Lower lobe of right lung (tissue), 2 donors: ENCODE results near the gene PRKN. TPM values are rescaled to one million over a fixed set of nuclear protein-coding genes. Genes with fewer than 3 reads are reported as not detected.

Source experiments
- ATAC-seq, 2 donors: fragments of 200-7000 bp; cut with Tn5 transposase; one replicate each; pipeline ENCODE4 v1.9.1; 2020 to 2022; ENCODE audit warnings: mild to moderate bottlenecking in 2 of 2, moderate library complexity in 2 of 2
- DNase-seq: peaks from one replicate; pipeline ENCODE4 v3.0.0-alpha.2; 2020
- H3K27ac ChIP-seq: fragments of 200-600 bp; one replicate; pipeline ENCODE4 v1.8.0; 2022
- H3K27me3 ChIP-seq: fragments of 200-600 bp; one replicate; pipeline ENCODE4 v1.8.0; 2022; ENCODE audit warnings: low read depth
- H3K36me3 ChIP-seq: fragments of 200-600 bp; one replicate; pipeline ENCODE4 v1.8.0; 2022; ENCODE audit warnings: mild to moderate bottlenecking
- H3K4me1 ChIP-seq: fragments of 200-600 bp; one replicate; pipeline ENCODE4 v1.8.0; 2022
- H3K4me3 ChIP-seq: fragments of 200-600 bp; one replicate; pipeline ENCODE4 v1.8.0; 2022; ENCODE audit warnings: mild to moderate bottlenecking
- H3K9me3 ChIP-seq: fragments of 200-600 bp; one replicate; pipeline ENCODE4 v1.8.0; 2022
- CTCF ChIP-seq: fragments of 200-600 bp; IDR thresholded peaks from one replicate; pipeline ENCODE4 v1.8.0; 2022; ENCODE audit warnings: antibody characterized with exemption, mild to moderate bottlenecking
- intact Hi-C: fragments of 100-400 bp; cut with DNase I; formaldehyde crosslinking; loops from one replicate; pipeline ENCODE4 v1.11.0; 2022
- total RNA-seq: library from RNA; stranded (reverse); fragmentation: NEBNext Ultra II Directional; extraction: Animal tissue kit (Norgen Biotek cat#: 25700); gene quantifications from one replicate; pipeline ENCODE4 v1.2.1, GENCODE V29; 2021
- donor health status: DM: no; HTN: yes; CAD: no; lungs with severe emphysema.

PRKN gene
- total RNA-seq, 1 donor from 2014 or later = 6.1 TPM

GRCh38 chr6:162154001-162154400 lies 573.6 kb downstream of the PRKN start:
- Histone ChIP-seq H3K36me3 (no peaks in the 10 kb centered on the region), H3K4me3 (no peak overlapping the region), H3K27me3 (no peaks in the 10 kb centered on the region), H3K27ac (no peak overlapping the region), H3K4me1 (no peaks in the 10 kb centered on the region), H3K9me3 (no peaks in the 10 kb centered on the region)
- no peak for DNase-seq
- intact Hi-C loops = no loop called here
- no peak for TF ChIP-seq CTCF
- ATAC-seq = no peak

GRCh38 chr6:162153120-162153519 lies 574.4 kb downstream of the PRKN start:
- no peaks in the 10 kb centered on the region for H3K9me3 ChIP-seq
- no peaks in the 10 kb centered on the region for H3K27me3 ChIP-seq
- peak; percentile 12 to 41 for ATAC-seq
- H3K4me3 ChIP-seq = no peak overlapping the region
- intact Hi-C loops = no loop called here
- H3K27ac ChIP-seq = no peak overlapping the region
- no peaks in the 10 kb centered on the region for H3K36me3 ChIP-seq
- no peaks in the 10 kb centered on the region for H3K4me1 ChIP-seq
- no peak for DNase-seq
- no peak for TF ChIP-seq CTCF

- no peaks in the 10 kb centered on the region for H3K4me1 ChIP-seq
- intact Hi-C loops = no loop called here
- DNase-seq = no peak
- H3K27ac ChIP-seq = no peak overlapping the region
- H3K36me3 ChIP-seq = no peaks in the 10 kb centered on the region
- peak in 1 of 2 donors; percentile 45 for ATAC-seq
- H3K9me3 ChIP-seq = no peaks in the 10 kb centered on the region
- H3K27me3 ChIP-seq = no peaks in the 10 kb centered on the region
- no peak overlapping the region for H3K4me3 ChIP-seq
- TF ChIP-seq CTCF = no peak
Measured at GRCh38 chr6:162151021-162151665, 576.4 kb downstream of the PRKN start.

- H3K9me3 ChIP-seq = no peaks in the 10 kb centered on the region
- DNase-seq (no peak), ATAC-seq (no peak)
- no peaks in the 10 kb centered on the region for H3K36me3 ChIP-seq
- no peak for TF ChIP-seq CTCF
- H3K27ac ChIP-seq = no peak overlapping the region
- H3K4me1 ChIP-seq = no peaks in the 10 kb centered on the region
- H3K4me3 ChIP-seq = no peak overlapping the region
- no peaks in the 10 kb centered on the region for H3K27me3 ChIP-seq
- intact Hi-C loops = no loop called here
Measured at GRCh38 chr6:162150295-162150694, 577.3 kb downstream of the PRKN start.

- ATAC-seq = no peak
- Histone ChIP-seq H3K9me3 (no peaks in the 10 kb centered on the region), H3K27ac (no peak overlapping the region), H3K4me3 (no peak overlapping the region), H3K4me1 (no peaks in the 10 kb centered on the region), H3K27me3 (no peaks in the 10 kb centered on the region), H3K36me3 (no peaks in the 10 kb centered on the region)
- no peak for DNase-seq
- intact Hi-C loops = no loop called here
- TF ChIP-seq CTCF = no peak
Measured at GRCh38 chr6:162149786-162150185, 577.8 kb downstream of the PRKN start.
